B cell (primary cell): Measurements from ENCODE around the gene KLF7. TPM values are rescaled to one million over a fixed set of nuclear protein-coding genes. Genes with fewer than 3 reads are reported as not detected.

ENCODE experiments used
- ATAC-seq: fragments of 200-7000 bp; cut with Tn5 transposase; one replicate; pipeline ENCODE4 v1.10.0; 2021; ENCODE audit warnings: low read depth, mild to moderate bottlenecking, moderate number of reproducible peaks, moderate library complexity
- CTCF ChIA-PET: fragments of 350-600 bp; sonication (Branson Sonifier 250); formaldehyde crosslinking; loops from one replicate; lab custom pipeline; 2021; ENCODE audit warnings: antibody characterized with exemption, inconsistent platforms; lab: Charles Lee
- POLR2A ChIA-PET: fragments of 350-600 bp; sonication (Branson Sonifier 250); formaldehyde crosslinking; loops from one replicate; lab custom pipeline; 2021; ENCODE audit warnings: antibody characterized with exemption; lab: Charles Lee
- DNase-seq: peaks from one replicate; pipeline ENCODE4 v3.0.0; 2013
- H2AFZ ChIP-seq: 2 replicates; pipeline ENCODE4 v1.6.1; 2012; ENCODE audit warnings: mild to moderate bottlenecking, low read depth, low read length; ENCODE audit not compliant: insufficient read depth, poor library complexity, severe bottlenecking
- H3K27ac ChIP-seq, 2 donors: 1 replicate in 1 of 2; 2 replicates in 1 of 2; pipeline ENCODE4 v1.5.1; 2012 to 2013; ENCODE audit warnings: low read length in 2 of 2, mild to moderate bottlenecking in 2 of 2, moderate library complexity in 1 of 2
- H3K27me3 ChIP-seq, 4 experiments: fragments of 200-600 bp in 1 of 4; sonication (generic) in 1 of 4; replicated peaks in 1 of 4; 1 replicate in 2 of 4; 2 replicates in 2 of 4; pipeline versions ENCODE4 v1.6.1 to v1.7.0; 2013 to 2016; ENCODE audit warnings: low read length in 3 of 4, mild to moderate bottlenecking in 2 of 4, mixed read lengths in 1 of 4, moderate library complexity in 1 of 4; ENCODE audit not compliant: insufficient read depth in 4 of 4, control insufficient read depth in 3 of 4; ENCODE audit errors: control extremely low read depth in 1 of 4
- H3K36me3 ChIP-seq, 2 experiments: replicated peaks in 1 of 2; 1 replicate in 1 of 2; 2 replicates in 1 of 2; pipeline versions ENCODE4 v1.6.1 to v1.7.1; 2013; ENCODE audit warnings: low read length in 1 of 2; ENCODE audit not compliant: insufficient read depth in 2 of 2, control insufficient read depth in 1 of 2; ENCODE audit errors: control extremely low read depth in 1 of 2, extremely low read depth in 1 of 2
- H3K4me1 ChIP-seq, 2 donors: fragments of 200-600 bp in 1 of 2; sonication (generic) in 1 of 2; 1 replicate in 1 of 2; 2 replicates in 1 of 2; pipeline versions ENCODE4 v1.5.1 to v1.6.1; 2013 to 2017; ENCODE audit warnings: low read length in 2 of 2; ENCODE audit not compliant: control insufficient read depth in 2 of 2, insufficient read depth in 2 of 2
- H3K4me2 ChIP-seq: replicated peaks from 2 replicates; pipeline ENCODE3; 2012; ENCODE audit warnings: mild to moderate bottlenecking, low read depth, low read length; ENCODE audit not compliant: poor library complexity, severe bottlenecking
- H3K4me3 ChIP-seq, 5 experiments: fragments of 200-600 bp in 1 of 5; sonication (generic) in 1 of 5; 1 replicate in 3 of 5; 2 replicates in 2 of 5; pipeline versions ENCODE4 v1.5.1 to v1.7.0; 2011 to 2016; ENCODE audit warnings: low read length in 4 of 5, mild to moderate bottlenecking in 4 of 5, low read depth in 2 of 5, control low read depth in 1 of 5, moderate library complexity in 1 of 5; ENCODE audit not compliant: insufficient read depth in 1 of 5; ENCODE audit errors: control extremely low read depth in 1 of 5, extremely low read depth in 1 of 5
- H3K79me2 ChIP-seq: fragments of 200-600 bp; sonication (generic); one replicate; pipeline ENCODE4 v1.6.0; 2016; ENCODE audit warnings: low read length; ENCODE audit not compliant: control insufficient read depth, insufficient read depth
- H3K9ac ChIP-seq: fragments of 200-600 bp; sonication (generic); 2 replicates; pipeline ENCODE4 v1.6.1; 2017; ENCODE audit warnings: mild to moderate bottlenecking, low read length, moderate library complexity
- H3K9me3 ChIP-seq, 3 donors: one replicate each; pipeline versions ENCODE4 v1.6.1 to v1.7.1; 2013; ENCODE audit warnings: low read length in 2 of 3; ENCODE audit not compliant: control insufficient read depth in 2 of 3, insufficient read depth in 1 of 3; ENCODE audit errors: control extremely low read depth in 1 of 3
- H4K20me1 ChIP-seq: 2 replicates; pipeline ENCODE4 v1.6.0; 2012; ENCODE audit warnings: mild to moderate bottlenecking, low read length; ENCODE audit not compliant: insufficient read depth, control insufficient read depth, poor library complexity, severe bottlenecking
- H3K27ac Mint-ChIP-seq: one replicate; pipeline ENCODE4 v1.8.0; 2021; ENCODE audit warnings: mixed read lengths
- H3K27me3 Mint-ChIP-seq: one replicate; pipeline ENCODE4 v1.8.0; 2021; ENCODE audit warnings: mixed read lengths
- H3K4me1 Mint-ChIP-seq: one replicate; pipeline ENCODE4 v1.8.0; 2021; ENCODE audit warnings: mixed read lengths
- H3K4me3 Mint-ChIP-seq: one replicate; pipeline ENCODE4 v1.8.0; 2021; ENCODE audit warnings: mixed read lengths
- H3K9me3 Mint-ChIP-seq: one replicate; pipeline ENCODE4 v1.8.0; 2022; ENCODE audit warnings: mixed read lengths; ENCODE audit not compliant: insufficient read depth
- CTCF ChIP-seq: fragments of 200-600 bp; IDR thresholded peaks from one replicate; pipeline ENCODE4 v1.8.0; 2022; ENCODE audit warnings: antibody characterized with exemption, mild to moderate bottlenecking
- EZH2 ChIP-seq: IDR thresholded peaks from 2 replicates; pipeline ENCODE4 v1.6.1; 2012; ENCODE audit warnings: borderline replicate concordance, low read depth, mild to moderate bottlenecking, moderate library complexity, low read length; ENCODE audit not compliant: insufficient read depth, poor library complexity, severe bottlenecking
- WGBS: methylation state at CpG from one replicate; pipeline ENCODE4 v1.1.5; 2013; ENCODE audit warnings: missing lambda C conversion rate; ENCODE audit not compliant: insufficient coverage; 5-methylcytosine and 5-hydroxymethylcytosine counted together
- intact Hi-C: fragments of 100-400 bp; cut with micrococcal nuclease; formaldehyde crosslinking; loops from one replicate; pipeline ENCODE4 v1.10.0; 2022
- polyA plus RNA-seq: library from polyadenylated mRNA; depleted of rRNA; stranded (reverse); fragments of >200 nt; gene quantifications from 2 replicates; pipeline ENCODE4 v1.2.3, GENCODE V29; 2012
- total RNA-seq, 2 donors: library from RNA; stranded (reverse); fragments of 120-200 nt in 1 of 2; gene quantifications; 1 replicate in 1 of 2; 2 replicates in 1 of 2; pipeline versions ENCODE4 v1.2.3 to v1.2.4, GENCODE V29; 2013 to 2022

The KLF7 gene
- total and polyA plus RNA-seq, 2 donors (not counting 1 experiment from before 2014, with no cell fraction given): 46.2 to 93.2 TPM

- ChIA-PET CTCF (no interaction called here), POLR2A (no interaction called here)
- no peak overlapping the region for H3K4me3 Mint-ChIP-seq
- no peak overlapping the region for H3K4me2 ChIP-seq
- ATAC-seq (no peak), DNase-seq (no peak)
- no peak overlapping the region for H3K27ac ChIP-seq
- H3K9ac ChIP-seq: no peak overlapping the region
- no peak overlapping the region for H2AFZ ChIP-seq
- TF ChIP-seq CTCF: no peak
- TF ChIP-seq EZH2: no peak
- H3K4me3 ChIP-seq: no peak overlapping the region
- peaks cover 4% of the 10 kb centered on the region for H4K20me1 ChIP-seq
- peaks cover 43% of the 10 kb centered on the region for H3K4me1 Mint-ChIP-seq
- H3K27me3 Mint-ChIP-seq: no peaks in the 10 kb centered on the region
- peaks cover 0 to 3% (median 0%) of the 10 kb centered on the region in 3 donors for H3K9me3 ChIP-seq
- H3K27ac Mint-ChIP-seq: no peak overlapping the region
- H3K79me2 ChIP-seq: peaks cover 12% of the 10 kb centered on the region
- intact Hi-C loops: no loop called here
- no peaks in the 10 kb centered on the region for H3K27me3 ChIP-seq
- 91% methylated on average over 6 of the region's 6 CpGs for WGBS
- peaks cover 31 to 35% of the 10 kb centered on the region in 2 donors for H3K4me1 ChIP-seq
- H3K36me3 ChIP-seq: peaks cover 0 to 5% of the 10 kb centered on the region in 2 experiments
- peaks cover 2% of the 10 kb centered on the region for H3K9me3 Mint-ChIP-seq
Measured at GRCh38 chr2:207093234-207093633, 72.5 kb downstream of the KLF7 start.

- peaks cover 46% of the 10 kb centered on the region for H3K4me1 Mint-ChIP-seq
- POLR2A ChIA-PET: no interaction called here
- no peak overlapping the region for H2AFZ ChIP-seq
Measured at GRCh38 chr2:207092818-207093217, 72.9 kb downstream of the KLF7 start.

More at GRCh38 chr2:207092818-207093217, 72.9 kb downstream of the KLF7 start:
- Mint-ChIP-seq H3K9me3 (peaks cover 2% of the 10 kb centered on the region), H3K27ac (no peak overlapping the region), H3K4me3 (no peak overlapping the region), H3K27me3 (no peaks in the 10 kb centered on the region)
- peaks cover 12% of the 10 kb centered on the region for H3K79me2 ChIP-seq
- peaks cover 0 to 5% of the 10 kb centered on the region in 2 experiments for H3K36me3 ChIP-seq
- DNase-seq (no peak), ATAC-seq (no peak)
- H3K27ac ChIP-seq: no peak overlapping the region
- H3K27me3 ChIP-seq: no peaks in the 10 kb centered on the region
- intact Hi-C loops: no loop called here
- H3K9ac ChIP-seq: no peak overlapping the region
- H3K4me3 ChIP-seq: no peak overlapping the region
- peaks cover 33 to 37% of the 10 kb centered on the region in 2 donors for H3K4me1 ChIP-seq
- H4K20me1 ChIP-seq: peaks cover 4% of the 10 kb centered on the region
- H3K4me2 ChIP-seq: no peak overlapping the region
- peaks cover 0 to 3% (median 0%) of the 10 kb centered on the region in 3 donors for H3K9me3 ChIP-seq
- CTCF ChIA-PET: interaction anchor here (1.0 kb wide), 1 partner anchor 20 kb away, joined by 3 read pairs; no protein-coding TSS in a partner anchor
- TF ChIP-seq CTCF (no peak), EZH2 (no peak)
